GM12875 (cell line): Measurements from ENCODE around the gene TTPAL.

ENCODE experiments used
- H3K4me3 ChIP-seq: one replicate; pipeline ENCODE4 v1.5.1; 2011; ENCODE audit warnings: low read depth, low read length, control low read depth
- TF ChIP-seq, protein P1 (sequence below): IDR thresholded peaks from 2 replicates; pipeline ENCODE4 v1.5.1; 2011; ENCODE audit warnings: low read depth, mild to moderate bottlenecking, control low read depth, inconsistent platforms, low read length, moderate library complexity, borderline replicate concordance; ENCODE audit not compliant: insufficient read depth

Gene TTPAL

DNA sequence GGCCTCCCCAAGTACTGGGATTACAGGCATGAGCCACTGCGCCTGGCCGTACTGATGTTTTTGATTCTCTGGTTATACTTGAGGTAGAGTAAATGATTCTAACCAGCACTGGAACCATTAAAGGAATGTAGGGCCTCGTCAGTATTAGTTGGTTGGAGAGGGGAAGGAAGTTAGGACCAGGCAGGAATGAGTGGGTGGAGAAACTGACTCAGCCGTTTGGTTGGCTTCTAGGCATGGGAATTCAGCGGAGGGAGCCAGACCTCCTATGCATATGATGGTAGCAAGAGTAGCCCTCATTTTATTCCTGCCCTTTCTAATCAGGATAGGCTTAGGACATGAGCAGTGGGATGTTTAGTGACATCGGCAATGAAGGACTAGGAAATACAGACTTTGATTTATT, 65.2 kb downstream of the TTPAL start:
- TF ChIP-seq, protein P1, sequence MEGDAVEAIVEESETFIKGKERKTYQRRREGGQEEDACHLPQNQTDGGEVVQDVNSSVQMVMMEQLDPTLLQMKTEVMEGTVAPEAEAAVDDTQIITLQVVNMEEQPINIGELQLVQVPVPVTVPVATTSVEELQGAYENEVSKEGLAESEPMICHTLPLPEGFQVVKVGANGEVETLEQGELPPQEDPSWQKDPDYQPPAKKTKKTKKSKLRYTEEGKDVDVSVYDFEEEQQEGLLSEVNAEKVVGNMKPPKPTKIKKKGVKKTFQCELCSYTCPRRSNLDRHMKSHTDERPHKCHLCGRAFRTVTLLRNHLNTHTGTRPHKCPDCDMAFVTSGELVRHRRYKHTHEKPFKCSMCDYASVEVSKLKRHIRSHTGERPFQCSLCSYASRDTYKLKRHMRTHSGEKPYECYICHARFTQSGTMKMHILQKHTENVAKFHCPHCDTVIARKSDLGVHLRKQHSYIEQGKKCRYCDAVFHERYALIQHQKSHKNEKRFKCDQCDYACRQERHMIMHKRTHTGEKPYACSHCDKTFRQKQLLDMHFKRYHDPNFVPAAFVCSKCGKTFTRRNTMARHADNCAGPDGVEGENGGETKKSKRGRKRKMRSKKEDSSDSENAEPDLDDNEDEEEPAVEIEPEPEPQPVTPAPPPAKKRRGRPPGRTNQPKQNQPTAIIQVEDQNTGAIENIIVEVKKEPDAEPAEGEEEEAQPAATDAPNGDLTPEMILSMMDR, result no peak
- H3K4me3 ChIP-seq, result no peak overlapping the region

DNA sequence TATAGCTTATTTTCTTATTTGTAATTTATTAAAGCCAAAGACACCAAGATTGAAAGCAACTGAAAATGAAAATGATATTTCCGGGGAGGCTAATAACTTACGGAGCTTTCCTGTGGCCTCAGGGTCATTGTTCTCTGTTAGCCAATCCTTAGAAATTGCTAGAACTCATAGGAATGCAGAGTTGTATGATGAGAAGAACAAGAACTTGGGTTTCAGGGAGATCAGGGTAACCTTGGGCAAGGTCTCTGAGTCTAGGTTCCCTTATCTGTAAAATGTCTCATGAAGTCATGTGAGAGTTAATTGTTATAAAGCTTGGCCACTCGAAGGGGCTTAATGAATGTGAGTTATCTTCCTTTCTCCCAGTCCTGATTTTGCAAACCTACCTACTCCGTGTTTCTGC, 66.3 kb downstream of the TTPAL start:
- TF ChIP-seq, protein P1, result no peak
- no peak overlapping the region for H3K4me3 ChIP-seq

DNA sequence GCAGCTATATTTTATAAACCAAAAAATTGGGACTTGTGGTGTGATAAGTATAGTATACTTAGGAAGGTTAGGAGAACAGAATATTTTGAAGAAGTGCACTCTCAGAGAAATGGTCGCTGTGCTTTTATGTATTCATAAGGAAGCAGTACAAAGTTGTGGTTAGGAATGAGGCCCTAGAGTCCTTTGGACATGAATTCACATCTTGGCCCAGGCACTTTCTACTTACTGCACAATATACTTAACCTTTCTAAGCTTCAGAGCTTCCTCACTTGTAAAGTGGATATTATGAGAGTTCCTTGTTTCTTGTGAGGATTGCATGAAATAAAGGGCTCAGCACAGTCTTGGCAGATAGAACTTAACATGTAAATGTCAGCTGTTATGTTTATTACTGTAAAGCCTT, 67.2 kb downstream of the TTPAL start:
- no peak overlapping the region for H3K4me3 ChIP-seq
- TF ChIP-seq, protein P1, result no peak

DNA sequence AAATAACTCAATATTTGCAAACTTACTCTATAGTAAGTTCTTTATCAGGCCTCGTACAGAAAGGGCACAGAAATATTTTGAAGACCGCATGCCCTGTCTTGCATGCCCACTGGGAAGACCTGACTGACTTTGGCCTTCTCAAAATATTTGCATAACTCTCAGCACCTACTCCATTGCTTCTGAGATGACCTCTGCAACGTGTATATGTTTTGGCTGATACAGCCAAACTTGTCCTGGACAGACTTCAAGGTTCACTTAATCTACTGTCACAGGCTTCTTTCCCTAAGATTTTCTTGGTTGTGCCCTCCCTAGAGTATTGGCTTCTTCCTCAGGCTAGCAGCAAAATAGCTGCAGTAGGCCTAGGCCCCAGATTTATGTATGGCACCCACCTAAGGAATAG, 67.7 kb downstream of the TTPAL start:
- no peak overlapping the region for H3K4me3 ChIP-seq

More for the DNA sequence above, 67.7 kb downstream of the TTPAL start:
- TF ChIP-seq, protein P1, result no peak
